ENCODE data around the gene NR3C1. TPM values are rescaled to one million over a fixed set of nuclear protein-coding genes. Genes with fewer than 3 reads are reported as not detected.
"Not testable (repeated sequence)": the region's sequence is repeated elsewhere in the genome, so short reads cannot be mapped to it uniquely, and the experiment has no call there.

Gene NR3C1
- total RNA-seq, 8 experiments from 2014 or later: 5.4 to 65.9 (median 20.8) TPM

GRCh38 chr5:143347046-143347445 is 56.4 kb downstream of the NR3C1 start:
- Histone ChIP-seq H3K27ac (no peak overlapping the region), H3K4me1 (replicated peaks in 1 of 2) (peaks cover 0 to 2% of the 10 kb centered on the region in 2 donors), H3K4me3 (no peak overlapping the region)
- no peak for ATAC-seq (replicated peaks in 6 of 8)
- in situ Hi-C loops (cut with MboI; ENCODE audit: low pct_unique_long_range_greater_than_20kb in 2 of 9, low sequenced_read_pairs in 9 of 9, unreplicated experiment in 9 of 9): no loop called here
- WGBS, 10 experiments: 7 to 100% (median 60%) methylated on average over 1 of the region's 1 CpG; no CpG with 5 or more reads in 3 of the 10 experiments

- Histone ChIP-seq H3K4me1 (replicated peaks in 1 of 2) (peaks cover 0 to 8% of the 10 kb centered on the region in 2 donors), H3K4me3 (no peak overlapping the region), H3K27ac (no peak overlapping the region)
- peak in 1 of 8 experiments; percentile 47 for ATAC-seq (replicated peaks in 6 of 8)
- in situ Hi-C loops (cut with MboI; ENCODE audit: low pct_unique_long_range_greater_than_20kb in 2 of 9, low sequenced_read_pairs in 9 of 9, unreplicated experiment in 9 of 9): no loop called here
- WGBS, 10 experiments: 67 to 100% (median 86%) methylated on average over 1 of the region's 1 CpG; no CpG with 5 or more reads in 5 of the 10 experiments
Measured at GRCh38 chr5:143345671-143346440, 57.6 kb downstream of the NR3C1 start.

- no peak for ATAC-seq (replicated peaks in 6 of 8)
- 71 to 100% (median 96%) methylated on average over 1 to 2 of the region's 2 CpGs; no CpG with 5 or more reads in 2 of the 10 experiments for WGBS, 10 experiments
- no peak overlapping the region for H3K27ac ChIP-seq
Measured at GRCh38 chr5:143343042-143343441, 60.4 kb downstream of the NR3C1 start.

GRCh38 chr5:143342607-143343006 is 60.9 kb downstream of the NR3C1 start:
- Histone ChIP-seq H3K4me1 (replicated peaks in 1 of 2) (peaks cover 0 to 8% of the 10 kb centered on the region in 2 donors), H3K4me3 (no peak overlapping the region), H3K27ac (no peak overlapping the region)
- ATAC-seq (replicated peaks in 6 of 8): no peak
- in situ Hi-C loops (cut with MboI; ENCODE audit: low pct_unique_long_range_greater_than_20kb in 2 of 9, low sequenced_read_pairs in 9 of 9, unreplicated experiment in 9 of 9): no loop called here
- 75 to 100% (median 89%) methylated on average over 1 to 5 of the region's 5 CpGs; no CpG with 5 or more reads in 2 of the 10 experiments for WGBS, 10 experiments

More at GRCh38 chr5:143343042-143343441, 60.4 kb downstream of the NR3C1 start:
- no peak overlapping the region for H3K4me3 ChIP-seq
- H3K4me1 ChIP-seq (replicated peaks in 1 of 2): peaks cover 0 to 8% of the 10 kb centered on the region in 2 donors
- in situ Hi-C loops (cut with MboI; ENCODE audit: low pct_unique_long_range_greater_than_20kb in 2 of 9, low sequenced_read_pairs in 9 of 9, unreplicated experiment in 9 of 9): no loop called here

GRCh38 chr5:143341807-143342570 is 61.5 kb downstream of the NR3C1 start:
- H3K27ac ChIP-seq: no peak overlapping the region
- H3K4me3 ChIP-seq: no peak overlapping the region
- ATAC-seq (replicated peaks in 6 of 8): peak in 5 of 8 experiments; percentile 40 to 80 (median 64)
- 59 to 100% (median 91%) methylated on average over 1 to 4 of the region's 4 CpGs for WGBS, 10 experiments
- H3K4me1 ChIP-seq (replicated peaks in 1 of 2): peaks cover 0 to 8% of the 10 kb centered on the region in 2 donors
- in situ Hi-C loops (cut with MboI; ENCODE audit: low pct_unique_long_range_greater_than_20kb in 2 of 9, low sequenced_read_pairs in 9 of 9, unreplicated experiment in 9 of 9): no loop called here

- no peak overlapping the region for H3K27ac ChIP-seq
- 0 to 100% (median 88%) methylated on average over 1 to 3 of the region's 3 CpGs for WGBS, 10 experiments
- H3K4me1 ChIP-seq (replicated peaks in 1 of 2): peaks cover 0 to 8% of the 10 kb centered on the region in 2 donors
- in situ Hi-C loops (cut with MboI; ENCODE audit: low pct_unique_long_range_greater_than_20kb in 2 of 9, low sequenced_read_pairs in 9 of 9, unreplicated experiment in 9 of 9): no loop called here
- no peak overlapping the region for H3K4me3 ChIP-seq
- ATAC-seq (replicated peaks in 6 of 8): no peak
Measured at GRCh38 chr5:143340891-143341685, 62.4 kb downstream of the NR3C1 start.

DNA sequence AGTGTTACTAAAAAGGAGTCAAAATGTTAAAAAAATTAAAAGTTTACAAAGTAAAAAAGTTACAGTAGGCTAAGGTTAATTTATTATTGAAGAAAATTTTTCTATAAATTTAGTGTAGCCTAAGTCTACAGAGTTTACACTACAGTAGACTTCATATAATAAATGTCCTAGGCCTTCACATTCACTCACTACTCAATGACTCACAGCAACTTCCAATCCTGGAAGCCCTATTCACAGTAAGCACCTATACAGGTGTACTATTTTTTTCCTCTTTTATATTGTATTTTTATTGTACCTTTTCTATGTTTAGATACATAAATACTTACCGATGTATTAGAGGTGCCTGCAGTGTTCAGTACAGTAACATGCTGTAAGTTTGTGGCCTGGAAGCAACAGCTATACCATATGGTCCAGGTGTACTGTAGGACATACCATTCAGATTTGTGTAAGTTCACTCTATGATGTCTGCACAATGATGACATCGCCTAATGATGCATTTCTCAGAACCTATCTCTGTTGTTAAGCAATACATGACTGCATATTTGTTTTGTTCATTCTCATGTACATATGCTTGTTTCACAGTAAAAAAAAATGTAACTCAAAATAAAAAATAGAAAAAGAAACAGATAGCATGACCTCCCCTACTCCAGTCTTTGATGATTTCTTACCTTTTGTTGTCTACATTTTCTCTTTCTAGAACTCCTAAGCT is 64.7 kb downstream of the NR3C1 start:
- H3K27ac ChIP-seq: no peak overlapping the region
- peaks cover 0 to 8% of the 10 kb centered on the region in 2 donors for H3K4me1 ChIP-seq (replicated peaks in 1 of 2)
- 79 to 100% (median 100%) methylated on average over 1 to 2 of the region's 2 CpGs; no CpG with 5 or more reads in 2 of the 10 experiments for WGBS, 10 experiments
- ATAC-seq (replicated peaks in 6 of 8): peak in 6 of 8 experiments; percentile 43 to 86 (median 62)
- in situ Hi-C loops (cut with MboI; ENCODE audit: low pct_unique_long_range_greater_than_20kb in 2 of 9, low sequenced_read_pairs in 9 of 9, unreplicated experiment in 9 of 9): no loop called here
- H3K4me3 ChIP-seq: no peak overlapping the region

- ATAC-seq (replicated peaks in 6 of 8): peak in 1 of 8 experiments; percentile 42
Measured at GRCh38 chr5:143337946-143338345, 65.5 kb downstream of the NR3C1 start.

GRCh38 chr5:143336485-143336884 is 67.0 kb downstream of the NR3C1 start:
- WGBS, 10 experiments: 85 to 100% (median 93%) methylated on average over 2 to 6 of the region's 6 CpGs; no CpG with 5 or more reads in 2 of the 10 experiments
- no peak overlapping the region for H3K27ac ChIP-seq
- no peak for ATAC-seq (replicated peaks in 6 of 8)
- H3K4me1 ChIP-seq (replicated peaks in 1 of 2): peaks cover 0 to 5% of the 10 kb centered on the region in 2 donors
- no peak overlapping the region for H3K4me3 ChIP-seq
- in situ Hi-C loops (cut with MboI; ENCODE audit: low pct_unique_long_range_greater_than_20kb in 2 of 9, low sequenced_read_pairs in 9 of 9, unreplicated experiment in 9 of 9): no loop called here

More at GRCh38 chr5:143337946-143338345, 65.5 kb downstream of the NR3C1 start:
- Histone ChIP-seq H3K4me3 (no peak overlapping the region), H3K27ac (no peak overlapping the region), H3K4me1 (replicated peaks in 1 of 2) (peaks cover 0 to 8% of the 10 kb centered on the region in 2 donors)
- in situ Hi-C loops (cut with MboI; ENCODE audit: low pct_unique_long_range_greater_than_20kb in 2 of 9, low sequenced_read_pairs in 9 of 9, unreplicated experiment in 9 of 9): no loop called here
- 62 to 100% (median 88%) methylated on average over 1 to 3 of the region's 3 CpGs; no CpG with 5 or more reads in 1 of the 10 experiments for WGBS, 10 experiments

- ATAC-seq (replicated peaks in 6 of 8): no peak
- H3K27ac ChIP-seq: no peak overlapping the region
- 89 to 100% (median 96%) methylated on average over 1 to 3 of the region's 3 CpGs for WGBS, 10 experiments
- in situ Hi-C loops (cut with MboI; ENCODE audit: low pct_unique_long_range_greater_than_20kb in 2 of 9, low sequenced_read_pairs in 9 of 9, unreplicated experiment in 9 of 9): no loop called here
- H3K4me1 ChIP-seq (replicated peaks in 1 of 2): peaks cover 0 to 2% of the 10 kb centered on the region in 2 donors
- H3K4me3 ChIP-seq: no peak overlapping the region
Measured at GRCh38 chr5:143334903-143335302, 68.6 kb downstream of the NR3C1 start.

GRCh38 chr5:143334380-143334779 is 69.1 kb downstream of the NR3C1 start:
- H3K27ac ChIP-seq; ATAC-seq (replicated peaks in 6 of 8); H3K4me3 ChIP-seq; H3K4me1 ChIP-seq (replicated peaks in 1 of 2); in situ Hi-C loops (cut with MboI; ENCODE audit: low pct_unique_long_range_greater_than_20kb in 2 of 9, low sequenced_read_pairs in 9 of 9, unreplicated experiment in 9 of 9): not testable (repeated sequence)
- WGBS, 10 experiments: 20 to 80% methylated on average over 1 of the region's 3 CpGs; no CpG with 5 or more reads in 8 of the 10 experiments

DNA sequence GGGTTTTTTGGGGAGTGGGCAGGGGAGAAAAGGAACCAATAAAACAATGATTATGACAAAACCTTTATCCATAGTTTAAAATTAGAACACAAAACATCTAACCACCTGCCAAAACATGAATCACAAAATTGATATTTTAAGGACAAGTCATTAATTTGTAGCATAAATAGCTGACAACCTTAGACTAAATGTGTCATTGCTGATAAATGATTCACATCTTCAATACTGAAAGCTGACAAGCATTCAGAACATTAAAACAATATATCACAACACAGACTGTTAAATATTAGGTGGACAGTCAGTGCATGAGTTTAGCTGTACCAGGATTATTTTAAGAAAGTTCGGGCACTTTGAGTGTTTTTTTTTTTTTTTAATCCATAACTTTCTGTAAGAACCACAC is 71.5 kb downstream of the NR3C1 start:
- 80 to 100% (median 100%) methylated on average over 1 of the region's 1 CpG; no CpG with 5 or more reads in 3 of the 10 experiments for WGBS, 10 experiments
- H3K4me1 ChIP-seq (replicated peaks in 1 of 2): peaks cover 0 to 2% of the 10 kb centered on the region in 2 donors
- no peak overlapping the region for H3K4me3 ChIP-seq
- in situ Hi-C loops (cut with MboI; ENCODE audit: low pct_unique_long_range_greater_than_20kb in 2 of 9, low sequenced_read_pairs in 9 of 9, unreplicated experiment in 9 of 9): no loop called here
- ATAC-seq (replicated peaks in 6 of 8): no peak
- H3K27ac ChIP-seq: no peak overlapping the region

All from motor neuron (in vitro differentiated cells).